Measurements from ENCODE around the gene RAB17. TPM values are rescaled to one million over a fixed set of nuclear protein-coding genes. Genes with fewer than 3 reads are reported as not detected.

Gene RAB17
- total RNA-seq, 4 donors from 2014 or later: 37.6 to 88.1 (median 70.1) TPM

- peaks cover 14 to 30% of the 10 kb centered on the region in 2 donors for H3K4me1 ChIP-seq
- WGBS, 2 donors: 77 to 78% methylated on average over 9 to 10 of the region's 10 CpGs
- no peaks in the 10 kb centered on the region for H3K9me3 ChIP-seq
- no peaks in the 10 kb centered on the region for H3K36me3 ChIP-seq
- no peak overlapping the region for H3K4me3 ChIP-seq (replicated peaks in 1 of 3)
- DNase-seq: peak; percentile 30 to 38
- intact Hi-C loops (cut with DNase I): loop anchor here (5.0 kb wide), 1 partner anchor 48 kb away; no protein-coding TSS in a partner anchor
- peak overlapping the region in 2 of 3 donors; percentile 68 to 71 for H3K27ac ChIP-seq
- no peaks in the 10 kb centered on the region for H3K27me3 ChIP-seq
- TF ChIP-seq POLR2A (IDR thresholded peaks at IDR 0.05): no peak
- TF ChIP-seq CTCF (IDR thresholded peaks at IDR 0.05): no peak
Observed at GRCh38 chr2:237625216-237625705, 34.7 kb upstream of the RAB17 start.

GRCh38 chr2:237624565-237624964, 34.0 kb upstream of the RAB17 start:
- no peaks in the 10 kb centered on the region for H3K9me3 ChIP-seq
- no peaks in the 10 kb centered on the region for H3K36me3 ChIP-seq
- H3K4me3 ChIP-seq (replicated peaks in 1 of 3): no peak overlapping the region
- peaks cover 14 to 25% of the 10 kb centered on the region in 2 donors for H3K4me1 ChIP-seq
- H3K27me3 ChIP-seq: no peaks in the 10 kb centered on the region
- H3K27ac ChIP-seq: peak overlapping the region in 2 of 3 donors; percentile 68 to 71
- intact Hi-C loops (cut with DNase I): no loop called here
- TF ChIP-seq CTCF (IDR thresholded peaks at IDR 0.05) (no peak), POLR2A (IDR thresholded peaks at IDR 0.05) (no peak)
- no peak for DNase-seq
- 92 to 96% methylated on average over 6 of the region's 6 CpGs for WGBS, 2 donors

- Histone ChIP-seq H3K4me1 (peaks cover 10 to 18% of the 10 kb centered on the region in 2 donors), H3K36me3 (no peaks in the 10 kb centered on the region), H3K4me3 (replicated peaks in 1 of 3) (no peak overlapping the region), H3K27me3 (no peaks in the 10 kb centered on the region), H3K27ac (no peak overlapping the region), H3K9me3 (no peaks in the 10 kb centered on the region)
- 70 to 77% methylated on average over 10 to 12 of the region's 13 CpGs for WGBS, 2 donors
- TF ChIP-seq CTCF (IDR thresholded peaks at IDR 0.05): no peak
- TF ChIP-seq POLR2A (IDR thresholded peaks at IDR 0.05): no peak
- no peak for DNase-seq
- intact Hi-C loops (cut with DNase I): no loop called here
Observed at GRCh38 chr2:237623428-237624403, 33.2 kb upstream of the RAB17 start.

- Histone ChIP-seq H3K9me3 (no peaks in the 10 kb centered on the region), H3K27ac (no peak overlapping the region), H3K4me3 (replicated peaks in 1 of 3) (no peak overlapping the region), H3K4me1 (peaks cover 12 to 40% of the 10 kb centered on the region in 2 donors), H3K27me3 (no peaks in the 10 kb centered on the region), H3K36me3 (no peaks in the 10 kb centered on the region)
- 86 to 98% methylated on average over 2 of the region's 2 CpGs for WGBS, 2 donors
- no peak for DNase-seq
- TF ChIP-seq CTCF (IDR thresholded peaks at IDR 0.05) (no peak), POLR2A (IDR thresholded peaks at IDR 0.05) (no peak)
- intact Hi-C loops (cut with DNase I): no loop called here
Observed at GRCh38 chr2:237618449-237618848, 27.9 kb upstream of the RAB17 start.

GRCh38 chr2:237617587-237617982, 27.1 kb upstream of the RAB17 start:
- no peaks in the 10 kb centered on the region for H3K9me3 ChIP-seq
- no peaks in the 10 kb centered on the region for H3K36me3 ChIP-seq
- no peak for DNase-seq
- TF ChIP-seq CTCF (IDR thresholded peaks at IDR 0.05): no peak
- TF ChIP-seq POLR2A (IDR thresholded peaks at IDR 0.05): no peak
- peaks cover 12 to 41% of the 10 kb centered on the region in 2 donors for H3K4me1 ChIP-seq
- no peak overlapping the region for H3K4me3 ChIP-seq (replicated peaks in 1 of 3)
- intact Hi-C loops (cut with DNase I): no loop called here
- WGBS, 2 donors: 66 to 76% methylated on average over 4 of the region's 4 CpGs
- no peaks in the 10 kb centered on the region for H3K27me3 ChIP-seq
- peak overlapping the region in 1 of 3 donors; percentile 76 for H3K27ac ChIP-seq

All from thyroid gland (tissue), 4 donors.